ENCODE data around the gene ITGA3. TPM values are rescaled to one million over a fixed set of nuclear protein-coding genes. Genes with fewer than 3 reads are reported as not detected.
A peak's percentile ranks its signal among the peaks of the same experiment; 100 is the strongest.

The ITGA3 gene
- 1 to 10 TPM; 8.0 to 8.5 TPM for total RNA-seq
- polyA plus RNA-seq: 1 to 10 TPM in 2 of 3 donors, under 1 TPM in 1; 0.40 to 1.5 (median 1.4) TPM
- total RNA-seq: 4.9 to 29.6 (median 18.6) reads per million in 6 experiments

GRCh38 chr17:50055426-50056216 lies at the start of gene ITGA3:
ITGA3 (plus strand) TSS chr17:50056110; CDS start chr17:50056440, 330 bp downstream.
- Mint-ChIP-seq H3K27ac (peak within 1 kb of the TSS in 9 of 10 donors; percentile 20 to 91 (median 85)), H3K9me3 (no peaks in the 10 kb centered on the region), H3K27me3 (peaks cover 0 to 8% (median 0%) of the 10 kb centered on the region in 5 donors), H3K4me1 (peaks cover 15 to 33% (median 24%) of the 10 kb centered on the region in 4 donors), H3K4me3 (peak within 1 kb of the TSS; percentile 84 to 95 (median 90)), H3K36me3 (no peaks in the 10 kb centered on the region)
- POLR2A ChIA-PET: interaction anchor here (0.7 to 1.8 kb wide), 2 partner anchors 29 to 39 kb away, joined by 5 to 6 read pairs; no protein-coding TSS in a partner anchor
- ATAC-seq: peak; percentile 64 to 69
- DNase-seq: peak; percentile 21 to 75 (median 42)

DNA sequence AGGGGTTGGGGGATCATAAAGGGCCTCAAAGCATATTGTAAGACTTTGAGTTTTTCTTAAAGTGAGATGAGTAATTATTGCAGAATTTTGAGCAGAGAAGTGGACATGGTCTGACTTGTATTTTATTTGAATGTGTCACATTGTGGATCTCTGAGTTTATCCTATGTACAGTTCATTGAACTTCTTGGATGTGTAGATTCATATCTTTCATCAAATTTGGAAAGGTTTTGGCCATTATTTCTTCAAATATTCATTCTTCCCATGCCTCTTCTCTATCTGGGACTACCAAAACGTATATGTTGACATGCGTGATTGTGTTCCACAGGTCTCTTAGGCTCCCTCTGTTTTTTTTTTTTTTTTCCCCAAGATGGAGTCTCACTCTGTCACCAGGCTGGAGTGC lies 46.6 kb upstream of the ITGA3 start:
- Mint-ChIP-seq H3K4me3 (no peak overlapping the region), H3K4me1 (no peaks in the 10 kb centered on the region), H3K27me3 (peaks cover 17 to 55% (median 33%) of the 10 kb centered on the region in 5 donors), H3K27ac (no peak overlapping the region), H3K36me3 (peaks cover 0 to 34% (median 13%) of the 10 kb centered on the region in 3 donors), H3K9me3 (peaks cover 0 to 57% (median 24%) of the 10 kb centered on the region in 9 donors)
- POLR2A ChIA-PET: no interaction called here
- DNase-seq (no peak), ATAC-seq (no peak)

DNA sequence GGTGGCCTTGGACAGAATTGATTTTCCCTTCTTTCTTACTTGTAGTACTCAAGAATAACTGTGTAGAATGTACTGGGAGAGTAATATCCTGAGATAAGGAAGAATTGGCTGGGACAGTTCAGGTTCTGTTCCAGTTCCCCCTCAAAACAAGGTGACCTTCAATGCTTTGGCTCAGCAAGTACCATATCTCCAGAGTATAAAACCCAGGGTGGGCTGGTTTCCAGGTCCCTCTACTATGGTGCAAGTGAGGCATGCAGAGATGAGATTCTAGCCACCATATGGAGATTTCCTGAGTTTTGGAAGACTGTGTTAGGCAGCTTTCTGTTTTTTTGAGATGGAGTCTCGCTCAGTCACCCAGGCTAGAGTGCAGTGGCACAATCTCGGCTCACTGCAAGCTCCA lies 42.8 kb upstream of the ITGA3 start:
- ATAC-seq (no peak), DNase-seq (no peak)
- no peak overlapping the region for H3K27ac Mint-ChIP-seq
- no peaks in the 10 kb centered on the region for H3K4me1 Mint-ChIP-seq
- H3K27me3 Mint-ChIP-seq: peaks cover 19 to 33% (median 24%) of the 10 kb centered on the region in 5 donors
- POLR2A ChIA-PET: no interaction called here
- H3K4me3 Mint-ChIP-seq: no peak overlapping the region
- peaks cover 0 to 70% (median 37%) of the 10 kb centered on the region in 9 donors for H3K9me3 Mint-ChIP-seq
- H3K36me3 Mint-ChIP-seq: peaks cover 0 to 44% (median 20%) of the 10 kb centered on the region in 3 donors

DNA sequence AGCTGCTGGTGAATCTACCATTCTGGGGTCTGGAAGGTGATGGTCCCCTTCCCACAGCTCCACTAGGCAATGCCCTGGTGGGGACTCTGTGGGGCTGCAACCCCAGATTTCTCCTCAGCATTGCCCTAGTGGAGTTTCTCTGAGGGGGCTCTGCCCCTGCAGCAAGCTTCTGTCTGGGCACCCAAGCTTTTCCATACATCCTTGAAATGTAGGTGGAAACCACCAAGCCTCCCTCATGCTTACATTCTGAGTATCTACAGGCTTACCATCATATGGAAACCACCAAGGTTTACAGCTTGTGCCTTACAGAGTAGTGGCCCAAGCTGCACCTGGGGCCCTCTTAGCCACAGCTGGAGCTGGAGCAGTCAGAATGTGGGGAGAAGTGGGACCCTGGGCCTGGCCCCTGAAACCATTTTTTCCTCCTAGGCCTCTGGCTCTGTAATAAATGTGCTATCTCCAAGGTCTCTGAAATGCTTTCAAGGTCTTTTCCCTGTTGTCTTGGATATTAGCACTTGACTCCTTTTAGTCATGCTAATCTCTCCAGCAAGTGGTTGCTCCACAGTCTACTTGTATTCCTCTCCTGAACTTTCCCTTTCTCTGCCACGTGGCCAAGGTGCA lies 41.3 kb upstream of the ITGA3 start:
- H3K27ac Mint-ChIP-seq: no peak overlapping the region
- H3K4me3 Mint-ChIP-seq: no peak overlapping the region
- POLR2A ChIA-PET: no interaction called here
- peaks cover 0 to 55% (median 24%) of the 10 kb centered on the region in 9 donors for H3K9me3 Mint-ChIP-seq
- peaks cover 0 to 38% (median 20%) of the 10 kb centered on the region in 3 donors for H3K36me3 Mint-ChIP-seq
- H3K4me1 Mint-ChIP-seq: no peaks in the 10 kb centered on the region
- no peak for DNase-seq
- ATAC-seq: no peak
- peaks cover 12 to 31% (median 18%) of the 10 kb centered on the region in 5 donors for H3K27me3 Mint-ChIP-seq

DNA sequence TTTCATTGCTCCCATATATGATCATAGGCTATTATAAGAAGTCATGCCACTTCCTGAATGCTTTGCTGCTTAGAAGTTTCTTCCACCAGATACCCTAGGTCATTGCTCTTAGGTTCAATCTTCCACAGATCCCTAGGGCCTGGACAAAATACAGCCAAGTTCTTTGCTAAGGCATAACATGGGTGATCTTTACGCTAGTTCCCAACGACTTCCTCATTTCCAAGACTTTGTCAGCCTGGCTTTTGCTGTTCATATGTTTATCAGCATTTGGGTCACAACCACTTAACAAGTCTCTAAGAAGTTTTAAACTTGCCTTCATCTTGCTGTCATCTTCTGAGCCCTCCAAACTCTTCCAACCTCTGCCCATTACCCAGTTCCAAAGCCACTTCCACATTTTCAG lies 40.8 kb upstream of the ITGA3 start:
- peaks cover 0 to 49% (median 24%) of the 10 kb centered on the region in 9 donors for H3K9me3 Mint-ChIP-seq
- DNase-seq: no peak
- H3K27me3 Mint-ChIP-seq: peaks cover 12 to 30% (median 13%) of the 10 kb centered on the region in 5 donors
- no peak for ATAC-seq
- H3K4me1 Mint-ChIP-seq: no peaks in the 10 kb centered on the region
- peaks cover 0 to 36% (median 20%) of the 10 kb centered on the region in 3 donors for H3K36me3 Mint-ChIP-seq
- POLR2A ChIA-PET: interaction anchor here (0.7 kb wide), 1 partner anchor 16 kb away, joined by 6 read pairs; no protein-coding TSS in a partner anchor
- no peak overlapping the region for H3K27ac Mint-ChIP-seq
- no peak overlapping the region for H3K4me3 Mint-ChIP-seq

- H3K9me3 Mint-ChIP-seq: peaks cover 0 to 20% (median 11%) of the 10 kb centered on the region in 9 donors
- DNase-seq (no peak), ATAC-seq (no peak)
- H3K27me3 Mint-ChIP-seq: peaks cover 10 to 30% (median 17%) of the 10 kb centered on the region in 5 donors
- H3K36me3 Mint-ChIP-seq: peaks cover 0 to 12% (median 8%) of the 10 kb centered on the region in 3 donors
- H3K4me3 Mint-ChIP-seq: no peak overlapping the region
- no peaks in the 10 kb centered on the region for H3K4me1 Mint-ChIP-seq
- POLR2A ChIA-PET: no interaction called here
- peak overlapping the region in 2 of 10 donors; percentile 1 to 22 for H3K27ac Mint-ChIP-seq
Measured at GRCh38 chr17:50018909-50019308, 37.0 kb upstream of the ITGA3 start.

GRCh38 chr17:50020841-50021599 lies 34.9 kb upstream of the ITGA3 start:
- no peak overlapping the region for H3K4me3 Mint-ChIP-seq
- H3K9me3 Mint-ChIP-seq: peaks cover 0 to 4% (median 0%) of the 10 kb centered on the region in 9 donors
- no peak for DNase-seq
- H3K27ac Mint-ChIP-seq: peak overlapping the region in 1 of 10 donors; percentile 20
- no peaks in the 10 kb centered on the region for H3K4me1 Mint-ChIP-seq
- POLR2A ChIA-PET: no interaction called here
- ATAC-seq: no peak
- H3K27me3 Mint-ChIP-seq: peaks cover 10 to 25% (median 17%) of the 10 kb centered on the region in 5 donors
- no peaks in the 10 kb centered on the region for H3K36me3 Mint-ChIP-seq

GRCh38 chr17:50021681-50022370 lies 34.1 kb upstream of the ITGA3 start:
- POLR2A ChIA-PET: no interaction called here
- no peak for ATAC-seq
- Mint-ChIP-seq H3K36me3 (no peaks in the 10 kb centered on the region), H3K27me3 (peaks cover 11 to 25% (median 18%) of the 10 kb centered on the region in 5 donors), H3K4me1 (peaks cover 0 to 1% (median under 1%) of the 10 kb centered on the region in 4 donors), H3K9me3 (no peaks in the 10 kb centered on the region), H3K4me3 (no peak overlapping the region), H3K27ac (no peak overlapping the region)
- DNase-seq: no peak

DNA sequence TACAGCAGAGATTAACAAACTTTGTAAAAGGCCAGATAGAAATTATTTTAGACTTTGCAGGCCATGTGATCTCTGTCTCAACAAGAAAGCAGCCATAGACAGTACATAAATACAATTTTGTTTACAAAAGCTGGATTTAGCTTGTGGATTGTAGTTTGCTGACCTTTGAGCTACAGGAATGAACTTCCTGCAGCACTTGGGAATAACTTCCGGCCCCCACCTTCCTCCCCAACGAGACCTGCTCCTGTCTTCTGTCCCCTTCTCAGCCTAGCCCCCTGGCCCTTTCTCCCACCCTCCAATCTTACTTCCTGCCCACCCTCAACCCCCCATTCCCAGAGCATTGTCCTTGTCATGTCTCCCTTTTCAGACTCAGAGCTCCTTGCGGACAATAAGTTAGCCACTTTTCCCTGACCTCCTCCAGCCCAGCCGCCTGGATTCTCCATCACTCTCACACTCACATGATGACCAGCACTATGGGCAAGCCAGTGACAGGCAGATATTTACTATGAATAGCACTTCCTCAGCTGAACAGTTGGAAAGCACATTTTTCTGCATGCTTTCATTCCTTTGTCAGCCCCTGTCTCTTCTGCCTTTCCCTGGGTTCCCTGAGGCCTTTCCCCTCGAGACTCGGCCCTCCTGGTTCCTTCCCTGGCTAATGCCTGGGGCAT lies 33.3 kb upstream of the ITGA3 start:
- H3K9me3 Mint-ChIP-seq: no peaks in the 10 kb centered on the region
- DNase-seq (no peak), ATAC-seq (no peak)
- no peak overlapping the region for H3K27ac Mint-ChIP-seq
- POLR2A ChIA-PET: no interaction called here
- peaks cover 12 to 32% (median 19%) of the 10 kb centered on the region in 5 donors for H3K27me3 Mint-ChIP-seq
- H3K4me3 Mint-ChIP-seq: no peak overlapping the region
- no peaks in the 10 kb centered on the region for H3K36me3 Mint-ChIP-seq
- H3K4me1 Mint-ChIP-seq: peaks cover 3 to 8% (median 6%) of the 10 kb centered on the region in 4 donors

DNA sequence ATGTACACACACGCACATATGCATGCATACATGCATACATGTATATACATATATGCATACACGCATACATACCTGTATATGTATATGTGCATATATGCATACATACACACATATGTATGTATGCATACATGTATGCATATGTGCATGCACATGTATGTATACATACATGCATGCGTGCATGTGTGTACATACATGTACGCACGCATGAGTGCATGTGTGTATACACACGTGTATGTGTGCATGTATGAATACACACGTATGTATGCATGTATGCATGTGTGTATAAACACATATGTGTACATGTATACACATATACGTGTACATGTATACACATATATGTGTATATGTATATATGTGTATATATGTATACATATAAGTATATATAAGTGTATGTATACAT lies 32.4 kb upstream of the ITGA3 start:
- no peak overlapping the region for H3K4me3 Mint-ChIP-seq
- DNase-seq (no peak), ATAC-seq (no peak)
- H3K27me3 Mint-ChIP-seq: peaks cover 14 to 42% (median 26%) of the 10 kb centered on the region in 5 donors
- POLR2A ChIA-PET: no interaction called here
- H3K4me1 Mint-ChIP-seq: peaks cover 6 to 16% (median 8%) of the 10 kb centered on the region in 4 donors
- no peak overlapping the region for H3K27ac Mint-ChIP-seq
- no peaks in the 10 kb centered on the region for H3K9me3 Mint-ChIP-seq
- no peaks in the 10 kb centered on the region for H3K36me3 Mint-ChIP-seq

- H3K27ac Mint-ChIP-seq: no peak overlapping the region
- no peaks in the 10 kb centered on the region for H3K9me3 Mint-ChIP-seq
- no peak overlapping the region for H3K4me3 Mint-ChIP-seq
- peaks cover 6 to 20% (median 9%) of the 10 kb centered on the region in 4 donors for H3K4me1 Mint-ChIP-seq
- H3K27me3 Mint-ChIP-seq: peaks cover 17 to 52% (median 32%) of the 10 kb centered on the region in 5 donors
- DNase-seq (no peak), ATAC-seq (no peak)
- H3K36me3 Mint-ChIP-seq: peaks cover 0 to 2% (median 0%) of the 10 kb centered on the region in 3 donors
- POLR2A ChIA-PET: interaction anchor here (1.0 to 1.1 kb wide), 2 partner anchors 71 to 457 kb away, joined by 3 read pairs; no protein-coding TSS in a partner anchor
Measured at GRCh38 chr17:50024808-50025207, 31.1 kb upstream of the ITGA3 start.

All from naive thymus-derived CD8-positive, alpha-beta T cell (primary cell).